Muscle of arm (tissue), 12 donors: ENCODE measurements around the gene PPP1R3D. TPM values are rescaled to one million over a fixed set of nuclear protein-coding genes. Genes with fewer than 3 reads are reported as not detected.

Source experiments
- DNase-seq: peaks from one replicate; pipeline ENCODE4 v3.0.0-alpha.2; 2013
- polyA plus RNA-seq, 12 donors: library from polyadenylated mRNA; unstranded; fragments of 120-200 nt; gene quantifications; one replicate each; pipeline ENCODE4 v1.2.1, GENCODE V29; 2013; ENCODE audit not compliant: insufficient read length in 12 of 12

The PPP1R3D gene
- polyA plus RNA-seq, 12 donors: 3.5 to 7.5 (median 5.1) TPM; not detected in 1

GRCh38 chr20:59954718-59955117, 14.6 kb upstream of the PPP1R3D start:
- no peak for DNase-seq

GRCh38 chr20:59949911-59950310, 9.8 kb upstream of the PPP1R3D start:
- DNase-seq: no peak

GRCh38 chr20:59948828-59949720, 9.0 kb upstream of the PPP1R3D start:
- DNase-seq: peak; percentile 67

- DNase-seq: no peak
These were observed 8.1 kb upstream of the PPP1R3D start for GRCh38 chr20:59948212-59948611.

- no peak for DNase-seq
These were observed 7.3 kb upstream of the PPP1R3D start for GRCh38 chr20:59947376-59947775.

- no peak for DNase-seq
These were observed 5.6 kb upstream of the PPP1R3D start for GRCh38 chr20:59945731-59946130.

GRCh38 chr20:59945175-59945574, 5.1 kb upstream of the PPP1R3D start:
- no peak for DNase-seq

GRCh38 chr20:59944726-59945125, 4.6 kb upstream of the PPP1R3D start:
- DNase-seq: no peak

- no peak for DNase-seq
These were observed 2.1 kb upstream of the PPP1R3D start for GRCh38 chr20:59942245-59942644.

GRCh38 chr20:59940956-59941294, 820 bp upstream of the PPP1R3D start:
- DNase-seq: no peak

- DNase-seq: no peak
These were observed 301 bp downstream of the PPP1R3D start for GRCh38 chr20:59939879-59940128.

GRCh38 chr20:59939052-59939878, 840 bp downstream of the PPP1R3D start:
- no peak for DNase-seq

GRCh38 chr20:59938696-59939051, 1.4 kb downstream of the PPP1R3D start:
- no peak for DNase-seq

- DNase-seq: no peak
These were observed 1.9 kb downstream of the PPP1R3D start for GRCh38 chr20:59938221-59938620.

- DNase-seq: no peak
These were observed 3.0 kb downstream of the PPP1R3D start for GRCh38 chr20:59937150-59937549.

- DNase-seq: no peak
These were observed 3.7 kb downstream of the PPP1R3D start for GRCh38 chr20:59936409-59936808.

GRCh38 chr20:59935457-59936185, 4.5 kb downstream of the PPP1R3D start:
- DNase-seq: no peak

GRCh38 chr20:59933849-59934585, 6.1 kb downstream of the PPP1R3D start:
- DNase-seq: peak; percentile 71

GRCh38 chr20:59933296-59933848, 6.7 kb downstream of the PPP1R3D start, which contains the start of gene SYCP2:
Gene SYCP2, minus strand, starts transcription at chr20:59933637. Its CDS starts 11,224 bp downstream, at chr20:59922413.
- no peak for DNase-seq

GRCh38 chr20:59932616-59933295, 7.3 kb downstream of the PPP1R3D start:
- DNase-seq: no peak
